ENCODE measurements around the gene SEPTIN5.

Gene SEPTIN5

DNA sequence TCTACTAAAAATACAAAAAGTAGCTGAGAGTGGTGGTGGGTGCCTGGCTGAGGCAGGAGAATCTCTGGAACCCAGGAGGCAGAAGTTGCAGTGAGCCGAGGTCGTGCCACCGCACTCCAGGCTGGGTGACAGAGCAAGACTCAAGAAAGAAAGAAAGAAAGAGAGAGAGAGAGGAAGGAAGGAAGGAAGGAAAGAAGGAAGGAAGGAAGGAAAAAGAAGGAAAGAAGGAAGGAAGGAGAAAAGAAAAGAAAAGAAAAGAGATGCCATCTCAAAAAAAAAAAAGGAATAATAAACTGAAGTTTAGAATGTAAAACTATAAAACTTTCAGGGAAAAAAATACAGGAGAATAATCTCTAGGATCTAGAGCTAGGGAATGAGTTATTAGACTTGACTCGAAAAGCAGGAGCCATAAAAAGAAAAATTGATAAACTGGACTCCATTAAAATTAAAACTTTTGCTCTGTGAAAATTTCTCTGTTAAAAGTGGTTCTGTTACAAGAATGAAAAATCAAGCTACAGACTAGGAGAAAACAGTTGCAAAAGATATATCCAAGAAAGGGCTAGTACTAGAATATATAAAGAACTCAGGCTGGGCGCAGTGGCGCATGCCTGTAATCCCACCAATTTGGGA is 13.4 kb upstream of the SEPTIN5 start:
- Histone ChIP-seq H2BK15ac (replicated peaks; ENCODE audit: low read depth) (no peak overlapping the region), H4K8ac (ENCODE audit: low read depth, low read length) (no peak overlapping the region), H3K4me2 (ENCODE audit: low read length) (no peak overlapping the region), H3K9ac (ENCODE audit: low read length) (no peak overlapping the region), H3K27ac (ENCODE audit: low read depth, low read length) (no peak overlapping the region), H3K4ac (ENCODE audit: low read depth, low read length) (no peak overlapping the region), H3K79me2 (ENCODE audit: control insufficient read depth, insufficient read depth, low read length) (no peaks in the 10 kb centered on the region), H2AK5ac (ENCODE audit: low read length) (no peak overlapping the region), H3K27me3 (ENCODE audit: insufficient read depth, low read length, poor library complexity) (no peaks in the 10 kb centered on the region), H4K5ac (ENCODE audit: low read length) (no peak overlapping the region), H3K18ac (ENCODE audit: low read length) (no peak overlapping the region), H3K36me3 (ENCODE audit: control insufficient read depth, insufficient read depth, low read length) (no peaks in the 10 kb centered on the region), H3K23ac (ENCODE audit: low read length) (no peak overlapping the region), H3K4me1 (ENCODE audit: control insufficient read depth, low read depth, low read length) (peaks cover 7% of the 10 kb centered on the region), H3K56ac (ENCODE audit: low read length) (no peak overlapping the region), H2BK5ac (ENCODE audit: low read length) (no peak overlapping the region), H3K4me3 (ENCODE audit: low read length) (no peak overlapping the region), H3K79me1 (ENCODE audit: low read length) (no peaks in the 10 kb centered on the region), H2BK120ac (ENCODE audit: low read depth, low read length) (no peak overlapping the region)
- DNase-seq, result no peak
- WGBS (ENCODE audit: extremely low coverage, insufficient coverage, low lambda C conversion rate), result no CpG with 5 or more reads among the region's 6 CpGs

DNA sequence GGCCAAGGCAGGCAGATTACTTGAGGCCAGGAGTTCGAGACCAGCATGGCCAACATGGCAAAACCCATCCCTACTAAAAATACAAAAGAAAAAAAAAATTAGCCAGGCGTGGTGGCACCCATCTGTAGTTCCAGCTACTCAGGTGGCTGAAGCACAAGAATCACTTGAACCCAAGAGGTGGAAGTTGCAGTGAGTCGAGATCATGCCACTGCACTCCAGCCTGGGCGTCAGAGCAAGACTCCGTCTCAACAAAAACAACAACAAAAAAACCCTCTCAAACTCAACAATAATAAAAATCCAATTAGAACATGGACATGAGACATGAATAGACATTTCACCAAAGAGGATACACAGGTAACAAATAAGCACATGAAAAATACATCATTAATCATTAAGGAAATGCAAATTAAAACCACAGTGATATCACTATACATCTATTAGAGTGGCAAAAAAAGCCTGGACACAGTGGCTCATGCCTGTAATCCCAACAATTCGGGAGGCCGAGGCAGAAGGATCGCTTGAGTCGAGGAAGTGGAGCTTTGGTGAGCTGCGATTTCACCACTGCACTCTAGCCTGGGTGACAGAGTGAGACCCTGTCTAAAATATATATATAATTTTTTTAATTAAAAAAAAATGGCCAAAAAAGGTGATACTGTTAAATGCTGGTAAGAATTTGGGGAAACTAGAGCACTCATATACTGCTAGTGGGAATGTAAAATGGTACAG is 12.7 kb upstream of the SEPTIN5 start:
- Histone ChIP-seq H2BK5ac (ENCODE audit: low read length) (no peak overlapping the region), H3K4me3 (ENCODE audit: low read length) (no peak overlapping the region), H3K4ac (ENCODE audit: low read depth, low read length) (no peak overlapping the region), H3K4me1 (ENCODE audit: control insufficient read depth, low read depth, low read length) (peaks cover 7% of the 10 kb centered on the region), H3K36me3 (ENCODE audit: control insufficient read depth, insufficient read depth, low read length) (no peaks in the 10 kb centered on the region), H2BK15ac (replicated peaks; ENCODE audit: low read depth) (no peak overlapping the region), H3K79me2 (ENCODE audit: control insufficient read depth, insufficient read depth, low read length) (no peaks in the 10 kb centered on the region), H3K56ac (ENCODE audit: low read length) (no peak overlapping the region), H2AK5ac (ENCODE audit: low read length) (no peak overlapping the region), H3K79me1 (ENCODE audit: low read length) (no peaks in the 10 kb centered on the region), H3K4me2 (ENCODE audit: low read length) (no peak overlapping the region), H3K27me3 (ENCODE audit: insufficient read depth, low read length, poor library complexity) (no peaks in the 10 kb centered on the region), H4K5ac (ENCODE audit: low read length) (no peak overlapping the region), H4K8ac (ENCODE audit: low read depth, low read length) (no peak overlapping the region), H3K23ac (ENCODE audit: low read length) (no peak overlapping the region), H3K18ac (ENCODE audit: low read length) (no peak overlapping the region), H3K9ac (ENCODE audit: low read length) (no peak overlapping the region), H3K27ac (ENCODE audit: low read depth, low read length) (no peak overlapping the region), H2BK120ac (ENCODE audit: low read depth, low read length) (no peak overlapping the region)
- WGBS (ENCODE audit: extremely low coverage, insufficient coverage, low lambda C conversion rate), result no CpG with 5 or more reads among the region's 10 CpGs
- DNase-seq, result no peak

DNA sequence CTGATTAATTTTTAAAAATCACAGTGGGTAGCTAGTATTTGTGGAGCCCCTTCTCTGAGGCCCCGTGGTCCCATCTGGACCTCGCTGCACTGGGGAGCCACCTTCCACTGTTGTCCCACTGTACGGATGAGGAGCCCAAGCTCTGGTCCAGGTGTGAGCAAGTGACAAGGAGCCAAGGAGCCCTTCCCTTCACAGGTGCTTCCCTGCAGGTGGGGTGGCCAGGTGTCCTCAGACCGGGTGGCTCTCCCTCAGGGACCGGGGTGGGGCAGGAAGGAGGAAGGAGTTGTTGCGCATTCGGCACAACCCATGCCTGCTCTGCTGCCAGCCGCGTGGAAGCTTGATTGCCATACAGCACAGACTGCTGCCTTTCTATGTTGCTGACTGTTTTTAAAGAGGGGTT is 10.4 kb upstream of the SEPTIN5 start:
- H4K5ac ChIP-seq (ENCODE audit: low read length), result no peak overlapping the region
- no peak overlapping the region for H3K23ac ChIP-seq (ENCODE audit: low read length)
- H2BK120ac ChIP-seq (ENCODE audit: low read depth, low read length), result no peak overlapping the region
- H2BK5ac ChIP-seq (ENCODE audit: low read length), result no peak overlapping the region
- no peak overlapping the region for H3K4ac ChIP-seq (ENCODE audit: low read depth, low read length)
- H2AK5ac ChIP-seq (ENCODE audit: low read length), result no peak overlapping the region
- H3K4me3 ChIP-seq (ENCODE audit: low read length), result no peak overlapping the region
- no peak overlapping the region for H4K8ac ChIP-seq (ENCODE audit: low read depth, low read length)
- no peaks in the 10 kb centered on the region for H3K36me3 ChIP-seq (ENCODE audit: control insufficient read depth, insufficient read depth, low read length)
- no peaks in the 10 kb centered on the region for H3K27me3 ChIP-seq (ENCODE audit: insufficient read depth, low read length, poor library complexity)
- no peak for DNase-seq
- H3K4me2 ChIP-seq (ENCODE audit: low read length), result no peak overlapping the region
- H3K56ac ChIP-seq (ENCODE audit: low read length), result no peak overlapping the region
- no peak overlapping the region for H2BK15ac ChIP-seq (replicated peaks; ENCODE audit: low read depth)
- no peaks in the 10 kb centered on the region for H3K79me1 ChIP-seq (ENCODE audit: low read length)
- WGBS (ENCODE audit: extremely low coverage, insufficient coverage, low lambda C conversion rate), result no CpG with 5 or more reads among the region's 9 CpGs
- no peaks in the 10 kb centered on the region for H3K79me2 ChIP-seq (ENCODE audit: control insufficient read depth, insufficient read depth, low read length)
- peaks cover 7% of the 10 kb centered on the region for H3K4me1 ChIP-seq (ENCODE audit: control insufficient read depth, low read depth, low read length)
- H3K18ac ChIP-seq (ENCODE audit: low read length), result no peak overlapping the region
- no peak overlapping the region for H3K9ac ChIP-seq (ENCODE audit: low read length)
- H3K27ac ChIP-seq (ENCODE audit: low read depth, low read length), result no peak overlapping the region

DNA sequence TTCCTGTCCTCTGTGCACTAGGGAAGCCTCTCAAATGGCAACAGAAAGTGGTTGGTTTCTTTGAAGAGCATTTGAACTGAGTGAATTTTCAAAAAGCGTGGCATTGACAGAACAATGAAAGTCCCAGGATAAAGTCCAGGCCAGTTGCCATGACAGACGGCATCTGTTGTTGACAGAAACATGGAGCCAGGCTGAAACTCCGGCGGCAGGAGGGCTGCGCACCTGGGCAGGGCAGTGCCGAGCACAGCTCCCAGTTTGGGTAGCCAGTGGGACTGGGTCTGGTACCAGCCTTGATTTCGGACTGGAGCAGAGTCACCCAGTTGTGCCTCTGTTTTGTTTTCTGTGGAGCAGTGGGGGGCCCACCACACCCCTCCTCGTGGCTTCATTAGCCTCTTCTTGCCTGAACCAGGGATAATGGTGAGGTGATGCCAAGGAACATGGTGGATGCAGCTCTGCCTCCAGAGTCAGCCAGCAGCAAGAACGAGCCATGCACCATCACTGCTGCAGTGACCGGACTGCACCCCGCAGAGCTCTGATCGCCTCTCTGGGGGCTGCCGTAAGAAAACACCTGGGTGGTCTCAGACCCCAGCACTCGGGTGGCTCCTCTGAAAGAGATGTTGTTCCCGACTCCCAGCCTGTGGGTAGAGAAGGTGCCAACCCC is 9.8 kb upstream of the SEPTIN5 start:
- Histone ChIP-seq H3K79me1 (ENCODE audit: low read length) (no peaks in the 10 kb centered on the region), H4K8ac (ENCODE audit: low read depth, low read length) (no peak overlapping the region), H3K4ac (ENCODE audit: low read depth, low read length) (no peak overlapping the region), H3K9ac (ENCODE audit: low read length) (peak overlapping the region; percentile 16), H3K18ac (ENCODE audit: low read length) (no peak overlapping the region), H3K4me1 (ENCODE audit: control insufficient read depth, low read depth, low read length) (peaks cover 8% of the 10 kb centered on the region), H3K36me3 (ENCODE audit: control insufficient read depth, insufficient read depth, low read length) (no peaks in the 10 kb centered on the region), H3K23ac (ENCODE audit: low read length) (no peak overlapping the region), H2BK5ac (ENCODE audit: low read length) (no peak overlapping the region), H2BK15ac (replicated peaks; ENCODE audit: low read depth) (no peak overlapping the region), H2BK120ac (ENCODE audit: low read depth, low read length) (no peak overlapping the region), H3K56ac (ENCODE audit: low read length) (peak overlapping the region; percentile 59), H3K79me2 (ENCODE audit: control insufficient read depth, insufficient read depth, low read length) (no peaks in the 10 kb centered on the region), H2AK5ac (ENCODE audit: low read length) (no peak overlapping the region), H3K4me3 (ENCODE audit: low read length) (no peak overlapping the region), H3K27me3 (ENCODE audit: insufficient read depth, low read length, poor library complexity) (no peaks in the 10 kb centered on the region), H3K27ac (ENCODE audit: low read depth, low read length) (no peak overlapping the region), H4K5ac (ENCODE audit: low read length) (no peak overlapping the region), H3K4me2 (ENCODE audit: low read length) (no peak overlapping the region)
- DNase-seq, result no peak
- no CpG with 5 or more reads among the region's 15 CpGs for WGBS (ENCODE audit: extremely low coverage, insufficient coverage, low lambda C conversion rate)

DNA sequence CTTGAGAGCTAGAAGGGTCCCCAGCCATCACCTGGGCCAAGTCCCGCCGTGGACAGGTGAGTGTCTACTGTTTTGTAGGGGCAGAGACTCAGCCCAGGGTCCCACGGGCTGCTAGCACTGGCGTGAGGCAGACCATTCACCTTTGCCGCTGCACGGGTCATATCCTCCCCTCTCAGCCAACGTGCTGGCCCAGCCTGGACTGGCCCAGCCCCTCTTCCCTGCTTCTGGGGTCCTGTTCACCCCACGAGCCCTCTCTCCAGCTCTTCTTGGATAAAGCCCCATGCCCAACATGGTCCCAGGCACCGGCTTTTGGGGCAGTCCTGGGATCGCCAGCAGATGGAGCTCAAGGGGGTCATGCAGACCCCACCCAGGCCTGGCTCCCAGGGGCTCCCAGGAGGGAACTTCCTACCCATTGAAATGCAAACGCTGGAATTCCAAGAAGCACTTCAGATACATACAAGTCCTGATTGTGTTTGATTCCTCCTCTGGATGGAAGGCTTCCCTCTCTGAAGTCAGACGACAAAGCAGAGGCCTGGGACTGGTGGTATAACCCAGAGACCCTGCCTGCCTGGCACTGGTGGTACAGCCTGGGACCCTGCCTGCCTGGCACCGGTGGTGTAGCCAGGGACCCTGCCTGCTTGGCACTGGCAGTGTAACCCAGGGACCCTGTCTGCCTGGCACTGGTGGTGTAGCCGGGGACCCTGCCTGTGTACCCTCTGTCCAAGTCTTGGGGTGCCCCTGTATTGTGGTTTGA is 8.9 kb upstream of the SEPTIN5 start:
- no peak overlapping the region for H4K8ac ChIP-seq (ENCODE audit: low read depth, low read length)
- H3K4me1 ChIP-seq (ENCODE audit: control insufficient read depth, low read depth, low read length), result peaks cover 14% of the 10 kb centered on the region
- no peaks in the 10 kb centered on the region for H3K27me3 ChIP-seq (ENCODE audit: insufficient read depth, low read length, poor library complexity)
- WGBS (ENCODE audit: extremely low coverage, insufficient coverage, low lambda C conversion rate), result no CpG with 5 or more reads among the region's 14 CpGs
- H3K79me1 ChIP-seq (ENCODE audit: low read length), result no peaks in the 10 kb centered on the region
- H4K5ac ChIP-seq (ENCODE audit: low read length), result no peak overlapping the region
- H3K56ac ChIP-seq (ENCODE audit: low read length), result peak overlapping the region; percentile 59
- H3K23ac ChIP-seq (ENCODE audit: low read length), result no peak overlapping the region
- H2BK5ac ChIP-seq (ENCODE audit: low read length), result peak overlapping the region; percentile 76
- H2AK5ac ChIP-seq (ENCODE audit: low read length), result no peak overlapping the region
- peak; percentile 96 for DNase-seq
- H3K9ac ChIP-seq (ENCODE audit: low read length), result peak overlapping the region; percentile 15
- peak overlapping the region; percentile 83 for H3K4ac ChIP-seq (ENCODE audit: low read depth, low read length)
- H3K36me3 ChIP-seq (ENCODE audit: control insufficient read depth, insufficient read depth, low read length), result no peaks in the 10 kb centered on the region
- no peak overlapping the region for H3K27ac ChIP-seq (ENCODE audit: low read depth, low read length)
- H3K4me3 ChIP-seq (ENCODE audit: low read length), result no peak overlapping the region
- peak overlapping the region; percentile 28 for H3K18ac ChIP-seq (ENCODE audit: low read length)
- peak overlapping the region; percentile 42 for H2BK15ac ChIP-seq (replicated peaks; ENCODE audit: low read depth)
- no peak overlapping the region for H3K4me2 ChIP-seq (ENCODE audit: low read length)
- H2BK120ac ChIP-seq (ENCODE audit: low read depth, low read length), result peak overlapping the region; percentile 67
- H3K79me2 ChIP-seq (ENCODE audit: control insufficient read depth, insufficient read depth, low read length), result no peaks in the 10 kb centered on the region

Data from mesendoderm (in vitro differentiated cells).